ENCODE data around the gene LDLRAD1. TPM values are rescaled to one million over a fixed set of nuclear protein-coding genes. Genes with fewer than 3 reads are reported as not detected.

Gene LDLRAD1
- total and polyA plus RNA-seq, 2 of the 13 experiments (the other 11 are each of a cell fraction or from before 2014, with no cell fraction given) = 2.5 to 14.0 TPM

DNA sequence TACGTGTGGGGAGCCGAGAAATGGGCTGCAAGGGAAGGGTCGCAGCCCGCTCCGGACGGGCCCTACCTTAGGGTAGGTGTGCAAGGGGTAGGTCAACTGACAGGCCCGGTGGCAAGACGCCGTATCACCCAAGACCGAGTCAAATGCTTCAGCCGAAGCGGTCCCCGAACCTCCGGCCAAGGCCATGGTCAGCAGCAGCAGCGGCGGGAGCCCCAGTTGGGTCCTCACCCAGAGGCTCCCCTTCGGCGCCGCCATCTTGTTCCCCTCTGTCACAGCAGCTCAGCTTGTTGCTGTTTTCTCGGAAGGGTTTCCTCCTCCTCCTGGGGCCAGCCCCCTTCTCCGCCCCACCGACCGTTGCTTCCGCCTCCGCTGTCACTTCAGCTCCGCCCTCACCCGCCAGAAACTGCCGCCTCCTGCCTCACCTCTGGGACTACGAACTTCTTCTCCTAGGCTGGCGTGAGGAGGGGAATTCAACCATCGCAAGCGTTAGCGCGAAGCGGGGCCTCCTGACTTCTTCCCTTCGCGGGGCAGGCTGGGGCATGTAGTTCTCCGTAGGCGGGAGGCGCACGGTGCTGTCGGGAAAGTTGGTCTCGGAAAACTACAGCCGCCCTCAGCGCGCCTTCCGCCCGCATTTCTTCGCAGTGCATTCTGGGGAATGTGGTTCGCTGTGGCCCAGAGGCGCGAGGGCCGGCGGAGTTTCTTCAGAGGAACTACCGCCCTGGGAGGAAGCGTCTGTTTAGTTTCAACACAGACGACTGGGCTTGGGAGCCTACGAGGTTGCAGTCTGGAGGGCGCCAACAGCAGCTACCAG is 35.2 kb upstream of the LDLRAD1 start, which contains the start of the genes TCEANC2 and TMEM59 (continued):
- TF ChIP-seq GRHL1 (CRISPR knock-in tag; conservative IDR thresholded peaks at IDR 0.05) = no peak
- TF ChIP-seq NFE2L2 (IDR thresholded peaks at IDR 0.05; ENCODE audit: low read length) = no peak
- TF ChIP-seq, protein P1, sequence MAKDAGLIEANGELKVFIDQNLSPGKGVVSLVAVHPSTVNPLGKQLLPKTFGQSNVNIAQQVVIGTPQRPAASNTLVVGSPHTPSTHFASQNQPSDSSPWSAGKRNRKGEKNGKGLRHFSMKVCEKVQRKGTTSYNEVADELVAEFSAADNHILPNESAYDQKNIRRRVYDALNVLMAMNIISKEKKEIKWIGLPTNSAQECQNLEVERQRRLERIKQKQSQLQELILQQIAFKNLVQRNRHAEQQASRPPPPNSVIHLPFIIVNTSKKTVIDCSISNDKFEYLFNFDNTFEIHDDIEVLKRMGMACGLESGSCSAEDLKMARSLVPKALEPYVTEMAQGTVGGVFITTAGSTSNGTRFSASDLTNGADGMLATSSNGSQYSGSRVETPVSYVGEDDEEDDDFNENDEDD (CRISPR knock-in tag; IDR thresholded peaks at IDR 0.05; ENCODE audit: borderline replicate concordance) = peak; percentile 82; the same call in 1 of the 2 replicates
- peak; percentile 77; the same call in 1 of the 2 replicates for TF ChIP-seq YEATS2 (CRISPR knock-in tag; IDR thresholded peaks at IDR 0.05; ENCODE audit: borderline replicate concordance)
- TF ChIP-seq HNRNPL (IDR thresholded peaks at IDR 0.05; ENCODE audit: low read depth, low read length) = no peak
- TF ChIP-seq RFXAP (CRISPR knock-in tag; IDR thresholded peaks at IDR 0.05; ENCODE audit: borderline replicate concordance) = no peak; the same call in 1 of the 2 replicates
- TF ChIP-seq IKZF5 (CRISPR knock-in tag; IDR thresholded peaks at IDR 0.05) = peak; percentile 89
- peak; percentile 35; the same call in 1 of the 2 replicates for TF ChIP-seq KMT2A (CRISPR knock-in tag; IDR thresholded peaks at IDR 0.05)
- peak; percentile 72 for TF ChIP-seq KMT2B (CRISPR knock-in tag; IDR thresholded peaks at IDR 0.05)
- no peak for TF ChIP-seq HNRNPUL1 (IDR thresholded peaks at IDR 0.05; ENCODE audit: low read depth, low read length)
- 0 out of 2 replicates have a peak, but pooled peaks have one; percentile 5 for TF ChIP-seq GATA4 (IDR thresholded peaks at IDR 0.05; ENCODE audit: borderline replicate concordance, low read depth)
- TF ChIP-seq MAF1 (CRISPR knock-in tag; IDR thresholded peaks at IDR 0.05; ENCODE audit: borderline replicate concordance) = 0 out of 2 replicates have a peak, but pooled peaks have one; percentile 12
- peak; percentile 71 for TF ChIP-seq UBTF (CRISPR knock-in tag; IDR thresholded peaks at IDR 0.05)
- no peak for TF ChIP-seq ZNF101 (CRISPR knock-in tag; IDR thresholded peaks at IDR 0.05; ENCODE audit: borderline replicate concordance, low read depth)

Data from HepG2 (cell line).